Measurements from ENCODE around the gene MTNR1B. TPM values are rescaled to one million over a fixed set of nuclear protein-coding genes. Genes with fewer than 3 reads are reported as not detected.

MTNR1B gene
- total RNA-seq, 3 donors from 2014 or later = not detected

Other genes starting within 250 kb of the MTNR1B start
- gene SLC36A4, start 228.3 kb downstream of the MTNR1B start, total RNA-seq = 10 to 100 TPM; 10.9 to 13.4 (median 11.2) TPM